GDM1 (cell line): Measurements from ENCODE around the gene RBBP7.

ENCODE experiments used
- DNase-seq: peaks from one replicate; lab custom pipeline; 2025; lab: John Stamatoyannopoulos, UW

RBBP7 gene

GRCh38 chrX:16825264-16826035, 44.7 kb downstream of the RBBP7 start:
- no peak for DNase-seq

DNA sequence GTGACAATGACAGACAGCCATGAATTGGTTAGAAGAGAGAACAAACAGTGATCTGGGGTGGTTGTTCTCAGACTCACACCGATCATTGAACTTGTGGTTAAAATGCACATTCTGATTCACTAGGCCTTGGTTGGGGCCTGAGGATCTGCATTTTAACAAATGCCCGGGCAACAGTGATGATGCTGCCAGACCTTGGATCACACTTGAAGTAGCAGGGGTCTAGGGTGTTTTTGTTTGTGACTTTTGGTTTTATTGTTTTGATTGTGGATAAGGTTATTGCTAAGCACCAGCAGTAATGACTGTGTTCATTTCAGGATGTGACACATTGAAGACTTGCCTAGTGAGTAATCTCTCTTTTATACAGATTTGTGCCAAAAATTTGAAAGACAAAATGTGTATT, 47.4 kb downstream of the RBBP7 start:
- DNase-seq: no peak

DNA sequence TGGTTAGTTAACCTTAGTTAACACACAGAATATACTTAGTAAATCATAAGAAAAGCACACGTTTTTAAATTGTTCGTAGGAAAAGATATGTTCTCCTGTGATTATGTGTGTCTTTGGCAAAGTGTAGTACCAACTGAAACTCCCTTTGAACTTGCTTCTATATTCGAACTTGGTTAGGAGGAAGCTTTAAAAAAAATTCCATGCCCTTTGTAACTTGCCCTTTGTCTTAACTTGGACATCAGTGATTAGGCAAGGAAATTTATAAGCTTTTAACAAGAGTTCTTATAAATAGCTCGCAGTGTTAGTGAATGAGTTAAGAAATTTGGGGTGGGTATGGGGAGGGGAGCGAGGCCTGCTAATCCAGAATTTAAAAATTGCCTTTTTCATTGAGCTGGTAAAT, 50.5 kb downstream of the RBBP7 start:
- no peak for DNase-seq

DNA sequence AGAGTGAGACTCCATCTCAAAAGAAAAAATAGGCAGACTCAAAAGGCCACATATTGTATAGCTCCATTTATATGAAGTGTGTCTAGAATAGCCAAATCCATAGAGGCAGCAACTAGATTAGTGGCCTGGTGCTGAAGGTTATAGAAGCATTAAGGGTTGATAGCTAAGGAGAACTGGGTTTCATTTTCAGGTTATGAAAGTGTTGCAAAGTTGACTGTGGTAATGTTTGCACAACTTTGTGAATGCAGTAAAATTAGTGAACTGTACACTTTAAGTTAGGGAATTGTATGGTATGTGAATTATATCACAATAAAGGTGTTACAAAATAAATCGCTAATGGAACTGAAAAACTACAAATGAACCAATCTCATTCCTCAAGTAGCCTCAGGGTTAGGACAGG, 55.6 kb downstream of the RBBP7 start:
- DNase-seq: no peak

GRCh38 chrX:16807976-16808542, 62.1 kb downstream of the RBBP7 start:
- no peak for DNase-seq

DNA sequence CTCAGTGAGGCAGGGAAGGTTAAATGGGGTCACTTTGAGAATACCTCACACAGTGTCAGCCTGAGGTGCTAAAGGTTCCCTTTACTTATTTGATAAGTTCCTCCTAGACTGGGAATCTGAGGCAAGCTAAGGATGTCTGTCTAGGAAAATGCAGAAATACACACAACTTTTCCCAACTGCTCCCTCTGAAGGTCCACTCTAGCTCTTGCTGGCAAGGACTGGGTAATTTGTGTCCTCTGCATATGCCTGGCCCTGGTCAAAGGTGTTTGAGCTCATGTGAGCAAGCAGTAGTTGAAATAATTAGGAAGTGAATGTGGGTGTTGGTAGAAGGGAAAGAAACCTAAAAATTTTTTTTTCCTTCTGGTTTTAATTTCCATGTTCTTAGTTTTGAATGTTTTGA, 62.6 kb downstream of the RBBP7 start:
- no peak for DNase-seq

DNA sequence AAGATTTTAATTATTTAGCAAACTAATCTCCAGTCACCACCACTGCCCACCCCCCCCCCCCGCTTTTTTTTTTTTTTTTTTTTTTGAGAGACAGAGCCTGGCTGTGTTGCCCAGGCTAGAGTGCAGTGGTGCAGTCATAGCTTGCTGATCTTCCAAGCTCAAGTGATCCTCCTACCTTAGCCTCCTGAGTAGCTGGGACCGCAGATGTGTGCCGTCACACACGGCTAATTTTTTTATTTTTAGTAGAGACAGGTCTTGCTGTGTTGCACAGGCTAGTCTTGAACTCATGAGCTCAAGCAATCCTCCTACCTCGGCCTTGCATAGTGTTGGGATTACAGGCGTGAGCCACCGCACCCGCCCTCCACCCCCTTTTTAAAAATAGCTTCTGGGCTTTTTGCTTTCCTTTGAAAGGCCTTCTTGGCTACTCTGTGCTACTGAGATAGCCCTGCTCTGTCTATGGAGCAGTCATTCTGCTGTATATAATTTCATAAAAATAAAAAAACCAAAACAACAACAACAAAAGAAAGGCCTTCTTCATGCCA, 65.2 kb downstream of the RBBP7 start:
- DNase-seq: no peak

GRCh38 chrX:16797841-16798240, 72.3 kb downstream of the RBBP7 start:
- no peak for DNase-seq

- DNase-seq: no peak
Observed at GRCh38 chrX:16797358-16797757, 72.8 kb downstream of the RBBP7 start.

DNA sequence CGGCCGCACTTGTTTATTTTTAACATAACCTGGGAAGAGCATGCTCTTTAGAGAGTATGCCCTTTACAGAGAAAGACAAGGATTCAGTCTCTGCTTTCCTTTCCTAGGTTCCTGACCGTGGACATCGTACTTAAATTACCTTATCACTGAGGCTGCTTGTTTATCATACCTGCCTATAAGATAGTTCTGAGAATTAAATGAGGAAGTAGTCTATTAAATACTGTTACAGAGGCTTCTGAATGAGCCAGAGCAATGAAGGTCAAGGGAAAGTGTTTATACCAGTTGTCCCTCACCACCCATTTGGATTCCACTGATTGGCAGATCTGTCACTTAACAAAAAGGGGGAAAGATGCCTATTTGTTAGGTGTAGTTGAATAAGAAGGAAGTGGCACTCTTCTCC, 73.9 kb downstream of the RBBP7 start:
- no peak for DNase-seq
